GM18951 (cell line): ENCODE data around the gene ADISSP.

Experiments used
- POLR2A ChIP-seq: IDR thresholded peaks from 4 replicates; pipeline ENCODE4 v1.6.1; 2011; ENCODE audit warnings: mild to moderate bottlenecking; ENCODE audit not compliant: insufficient read length, insufficient read depth; ENCODE audit errors: extremely low read depth
- in situ Hi-C: fragments of 300-500 bp; cut with MboI; formaldehyde crosslinking; loops from one replicate; pipeline ENCODE4 v1.12.0; 2022; ENCODE audit warnings: low sequenced_read_pairs, mixed read lengths, inconsistent platforms; ENCODE audit not compliant: unreplicated experiment

ADISSP gene

GRCh38 chr20:3767427-3768341 is at the start of gene ADISSP:
TSS of gene ADISSP (minus strand) at chr20:3767753. CDS start at chr20:3760100, 7,653 bp downstream.
- in situ Hi-C loops = no loop called here
- peak; percentile 78 for TF ChIP-seq POLR2A

GRCh38 chr20:3815703-3816315 is 48.3 kb upstream of the ADISSP start:
- no peak for TF ChIP-seq POLR2A
- in situ Hi-C loops = no loop called here

- TF ChIP-seq POLR2A = no peak
- in situ Hi-C loops = no loop called here
These were observed 47.5 kb upstream of the ADISSP start for GRCh38 chr20:3814928-3815495.

GRCh38 chr20:3813848-3814581 is 46.5 kb upstream of the ADISSP start:
- TF ChIP-seq POLR2A = no peak
- in situ Hi-C loops = no loop called here

GRCh38 chr20:3812975-3813847 is 45.7 kb upstream of the ADISSP start:
- in situ Hi-C loops = no loop called here
- no peak for TF ChIP-seq POLR2A

GRCh38 chr20:3812259-3812681 is 44.7 kb upstream of the ADISSP start:
- in situ Hi-C loops = no loop called here
- TF ChIP-seq POLR2A = no peak

GRCh38 chr20:3811467-3812258 is 44.1 kb upstream of the ADISSP start:
- no peak for TF ChIP-seq POLR2A
- in situ Hi-C loops = no loop called here

GRCh38 chr20:3808544-3808943 is 41.0 kb upstream of the ADISSP start:
- in situ Hi-C loops = no loop called here
- no peak for TF ChIP-seq POLR2A

GRCh38 chr20:3804781-3805180 is 37.2 kb upstream of the ADISSP start:
- no peak for TF ChIP-seq POLR2A
- in situ Hi-C loops = no loop called here

GRCh38 chr20:3804254-3804751 is 36.8 kb upstream of the ADISSP start:
- TF ChIP-seq POLR2A = no peak
- in situ Hi-C loops = no loop called here

GRCh38 chr20:3803854-3804253 is 36.3 kb upstream of the ADISSP start:
- in situ Hi-C loops = no loop called here

More at GRCh38 chr20:3803854-3804253, 36.3 kb upstream of the ADISSP start:
- no peak for TF ChIP-seq POLR2A
